Natural killer cell (primary cell): ENCODE results near the gene FAM53B. TPM values are rescaled to one million over a fixed set of nuclear protein-coding genes. Genes with fewer than 3 reads are reported as not detected.

Experiments used
- ATAC-seq, 3 donors: fragments of 150-1000 bp in 2 of 3; fragments of 200-7000 bp in 1 of 3; cut with Tn5 transposase; 1 replicate in 1 of 3; 2 replicates in 2 of 3; pipeline ENCODE4 v1.10.0; 2021; ENCODE audit warnings: mild to moderate bottlenecking in 2 of 3, moderate library complexity in 2 of 3
- DNase-seq, 2 donors: peaks; one replicate each; pipeline versions ENCODE4 v3.0.0 to v3.0.0-alpha.2; 2013 to 2021; ENCODE audit warnings: mixed read lengths in 1 of 2
- H3K27ac ChIP-seq: one replicate; pipeline ENCODE4 v1.5.1; 2013; ENCODE audit warnings: mild to moderate bottlenecking, low read length
- H3K27me3 ChIP-seq: one replicate; pipeline ENCODE4 v1.6.1; 2013; ENCODE audit warnings: low read length; ENCODE audit not compliant: control insufficient read depth, insufficient read depth
- H3K36me3 ChIP-seq: one replicate; pipeline ENCODE4 v1.6.1; 2013; ENCODE audit warnings: low read length; ENCODE audit not compliant: control insufficient read depth, insufficient read depth
- H3K4me1 ChIP-seq: one replicate; pipeline ENCODE4 v1.6.1; 2013; ENCODE audit warnings: low read length; ENCODE audit not compliant: control insufficient read depth, insufficient read depth
- H3K4me3 ChIP-seq: one replicate; pipeline ENCODE4 v1.5.1; 2013; ENCODE audit warnings: low read length
- H3K9me3 ChIP-seq: one replicate; pipeline ENCODE4 v1.6.1; 2013; ENCODE audit warnings: low read length; ENCODE audit not compliant: control insufficient read depth, insufficient read depth
- H3K27ac Mint-ChIP-seq, 2 donors: one replicate each; pipeline ENCODE4 v1.8.0; 2022; ENCODE audit warnings: mild to moderate bottlenecking in 2 of 2, mixed read lengths in 2 of 2, moderate library complexity in 1 of 2
- H3K27me3 Mint-ChIP-seq, 2 donors: one replicate each; pipeline ENCODE4 v1.8.0; 2022; ENCODE audit warnings: low read depth in 2 of 2, mixed read lengths in 2 of 2
- H3K36me3 Mint-ChIP-seq: one replicate; pipeline ENCODE4 v1.8.0; 2022; ENCODE audit warnings: mixed read lengths
- H3K4me1 Mint-ChIP-seq, 2 donors: one replicate each; pipeline ENCODE4 v1.8.0; 2022; ENCODE audit warnings: mixed read lengths in 2 of 2
- H3K4me3 Mint-ChIP-seq: one replicate; pipeline ENCODE4 v1.8.0; 2022; ENCODE audit warnings: mild to moderate bottlenecking, moderate library complexity, mixed read lengths
- H3K9me3 Mint-ChIP-seq, 2 donors: one replicate each; pipeline ENCODE4 v1.8.0; 2022; ENCODE audit warnings: mixed read lengths in 2 of 2
- WGBS: methylation state at CpG from one replicate; pipeline ENCODE4 v1.1.7; 2013; ENCODE audit warnings: missing lambda C conversion rate; ENCODE audit not compliant: insufficient coverage; 5-methylcytosine and 5-hydroxymethylcytosine counted together
- intact Hi-C: fragments of 100-400 bp; cut with micrococcal nuclease; formaldehyde crosslinking; loops from one replicate; pipeline ENCODE4 v1.14.2; 2022
- total RNA-seq, 4 donors: library from RNA; stranded (reverse); fragments of 120-200 nt in 1 of 4; gene quantifications; one replicate each; pipeline versions ENCODE4 v1.2.3 to v1.2.4, GENCODE V29; 2013 to 2022
- TF ChIP-seq, protein P1 (sequence below): fragments of 200-600 bp; IDR thresholded peaks from one replicate; pipeline ENCODE4 v1.8.0; 2022; ENCODE audit warnings: antibody characterized with exemption

The FAM53B gene
- total RNA-seq, 3 donors from 2014 or later (not counting 1 experiment from before 2014, with no cell fraction given) = 77.4 to 172 (median 121) TPM

DNA sequence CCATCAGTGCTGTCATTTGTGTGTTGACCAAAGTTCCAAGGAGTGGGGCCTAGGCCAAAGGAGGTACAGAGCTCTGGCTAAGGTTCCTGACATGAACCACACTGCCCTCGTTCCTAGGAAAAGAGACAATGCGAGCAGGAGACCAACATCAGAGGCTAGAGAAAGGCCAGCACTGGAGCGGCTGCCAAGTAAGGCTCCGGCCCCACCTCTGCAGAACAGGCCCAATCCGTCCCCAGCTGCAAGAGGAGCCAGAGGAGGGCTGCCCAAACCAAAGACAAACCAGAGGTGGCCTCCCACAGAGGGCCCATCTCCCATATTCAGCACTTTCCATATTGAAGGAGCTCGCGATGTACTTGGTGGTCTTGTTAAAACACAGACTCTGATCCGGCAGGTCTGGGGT lies 81.0 kb downstream of the FAM53B start:
- 93% methylated on average over 8 of the region's 8 CpGs for WGBS

DNA sequence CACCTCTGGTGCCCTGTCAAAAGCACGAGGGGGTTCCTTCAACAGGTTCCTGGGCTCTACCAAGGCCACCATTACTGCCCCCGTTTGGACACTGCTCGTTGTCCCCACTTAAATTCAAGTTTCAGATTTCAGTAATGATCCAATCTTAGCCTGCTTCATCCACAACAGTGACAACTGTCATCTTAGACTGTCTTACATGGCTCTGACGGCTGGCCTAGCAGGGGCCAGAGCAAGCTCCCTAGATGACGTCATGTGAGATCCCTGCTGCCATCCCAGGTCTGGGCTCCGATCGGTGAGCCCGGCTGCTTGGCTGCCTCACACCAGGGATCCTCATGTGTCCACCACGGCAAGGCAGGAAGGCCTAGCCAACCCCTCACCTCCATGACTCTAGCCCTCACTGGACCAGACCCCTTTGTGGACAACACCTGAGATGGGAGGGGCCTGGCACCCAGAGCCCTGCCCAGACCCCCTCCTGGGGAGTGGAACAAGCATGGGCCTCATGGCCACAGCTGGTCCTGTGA lies 82.5 kb downstream of the FAM53B start:
- no peaks in the 10 kb centered on the region for H3K9me3 Mint-ChIP-seq
- no peaks in the 10 kb centered on the region for H3K36me3 Mint-ChIP-seq
- DNase-seq (no peak), ATAC-seq (no peak)
- no peak overlapping the region for H3K4me3 Mint-ChIP-seq
- WGBS = 91% methylated on average over 9 of the region's 9 CpGs
- no peaks in the 10 kb centered on the region for H3K27me3 Mint-ChIP-seq
- TF ChIP-seq, protein P1, sequence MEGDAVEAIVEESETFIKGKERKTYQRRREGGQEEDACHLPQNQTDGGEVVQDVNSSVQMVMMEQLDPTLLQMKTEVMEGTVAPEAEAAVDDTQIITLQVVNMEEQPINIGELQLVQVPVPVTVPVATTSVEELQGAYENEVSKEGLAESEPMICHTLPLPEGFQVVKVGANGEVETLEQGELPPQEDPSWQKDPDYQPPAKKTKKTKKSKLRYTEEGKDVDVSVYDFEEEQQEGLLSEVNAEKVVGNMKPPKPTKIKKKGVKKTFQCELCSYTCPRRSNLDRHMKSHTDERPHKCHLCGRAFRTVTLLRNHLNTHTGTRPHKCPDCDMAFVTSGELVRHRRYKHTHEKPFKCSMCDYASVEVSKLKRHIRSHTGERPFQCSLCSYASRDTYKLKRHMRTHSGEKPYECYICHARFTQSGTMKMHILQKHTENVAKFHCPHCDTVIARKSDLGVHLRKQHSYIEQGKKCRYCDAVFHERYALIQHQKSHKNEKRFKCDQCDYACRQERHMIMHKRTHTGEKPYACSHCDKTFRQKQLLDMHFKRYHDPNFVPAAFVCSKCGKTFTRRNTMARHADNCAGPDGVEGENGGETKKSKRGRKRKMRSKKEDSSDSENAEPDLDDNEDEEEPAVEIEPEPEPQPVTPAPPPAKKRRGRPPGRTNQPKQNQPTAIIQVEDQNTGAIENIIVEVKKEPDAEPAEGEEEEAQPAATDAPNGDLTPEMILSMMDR = no peak
- intact Hi-C loops = no loop called here
- no peaks in the 10 kb centered on the region for H3K9me3 ChIP-seq
- peak overlapping the region; percentile 30 to 99 for H3K27ac Mint-ChIP-seq
- H3K4me3 ChIP-seq = no peak overlapping the region
- H3K36me3 ChIP-seq = peaks cover 29% of the 10 kb centered on the region
- H3K4me1 ChIP-seq = peaks cover 89% of the 10 kb centered on the region
- H3K27ac ChIP-seq = no peak overlapping the region
- H3K27me3 ChIP-seq = no peaks in the 10 kb centered on the region
- peaks cover 57 to 69% of the 10 kb centered on the region in 2 donors for H3K4me1 Mint-ChIP-seq

More for the DNA sequence above, 81.0 kb downstream of the FAM53B start:
- intact Hi-C loops = no loop called here
- H3K27ac Mint-ChIP-seq = peak overlapping the region in 1 of 2 donors; percentile 24
- Histone ChIP-seq H3K4me1 (peaks cover 92% of the 10 kb centered on the region), H3K36me3 (peaks cover 31% of the 10 kb centered on the region), H3K27me3 (no peaks in the 10 kb centered on the region), H3K27ac (no peak overlapping the region), H3K9me3 (no peaks in the 10 kb centered on the region), H3K4me3 (no peak overlapping the region)
- H3K9me3 Mint-ChIP-seq = no peaks in the 10 kb centered on the region
- no peak overlapping the region for H3K4me3 Mint-ChIP-seq
- no peaks in the 10 kb centered on the region for H3K36me3 Mint-ChIP-seq
- TF ChIP-seq, protein P1 = no peak
- no peak for ATAC-seq
- peaks cover 53 to 71% of the 10 kb centered on the region in 2 donors for H3K4me1 Mint-ChIP-seq
- H3K27me3 Mint-ChIP-seq = no peaks in the 10 kb centered on the region
- no peak for DNase-seq

DNA sequence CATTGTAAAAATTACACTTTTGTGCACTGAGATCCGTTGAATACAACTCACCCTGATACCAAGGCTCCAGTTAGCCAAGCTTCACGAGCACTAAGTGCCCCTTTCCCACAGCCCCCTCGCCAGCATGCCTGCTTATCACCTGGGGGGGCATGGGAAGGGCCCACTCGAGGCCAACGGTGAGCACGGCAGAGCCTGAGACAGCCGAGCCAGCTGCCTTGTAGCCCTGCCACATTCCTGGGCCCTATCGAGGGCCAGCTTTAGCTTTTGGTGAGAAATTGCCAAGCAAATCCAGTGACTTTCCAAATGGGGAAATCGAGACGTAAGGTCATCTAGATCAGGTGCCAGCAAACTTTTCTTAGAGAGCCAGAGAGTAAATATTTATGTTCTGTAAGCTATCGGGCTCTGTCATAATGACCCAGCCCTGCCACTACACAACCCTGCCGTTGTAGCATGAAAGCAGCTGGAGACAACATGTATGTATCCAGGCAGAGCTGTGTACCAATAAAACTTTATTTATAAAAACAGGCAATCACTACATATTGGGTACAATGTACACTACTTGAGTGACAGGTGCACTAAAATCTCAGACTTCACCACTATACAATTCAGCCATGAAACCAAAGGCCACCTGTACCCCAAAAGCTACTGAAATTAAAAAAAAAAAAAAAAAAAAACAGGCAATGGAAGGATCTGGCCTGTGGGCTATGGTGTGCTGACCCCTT lies 83.6 kb downstream of the FAM53B start:
- TF ChIP-seq, protein P1 = no peak
- peak overlapping the region; percentile 72 for H3K4me3 Mint-ChIP-seq
- 97% methylated on average over 12 of the region's 12 CpGs for WGBS

More for the DNA sequence above, 83.6 kb downstream of the FAM53B start:
- no peak overlapping the region for H3K4me3 ChIP-seq
- peak overlapping the region; percentile 95 to 99 for H3K27ac Mint-ChIP-seq
- DNase-seq = no peak
- no peak for ATAC-seq
- peaks cover 23% of the 10 kb centered on the region for H3K36me3 ChIP-seq
- H3K4me1 ChIP-seq = peaks cover 90% of the 10 kb centered on the region
- no peaks in the 10 kb centered on the region for H3K36me3 Mint-ChIP-seq
- H3K4me1 Mint-ChIP-seq = peaks cover 64 to 72% of the 10 kb centered on the region in 2 donors
- H3K27me3 ChIP-seq = no peaks in the 10 kb centered on the region
- H3K9me3 Mint-ChIP-seq = no peaks in the 10 kb centered on the region
- intact Hi-C loops = no loop called here
- no peaks in the 10 kb centered on the region for H3K9me3 ChIP-seq
- no peaks in the 10 kb centered on the region for H3K27me3 Mint-ChIP-seq
- H3K27ac ChIP-seq = peak overlapping the region; percentile 8
